Skeletal muscle tissue (tissue), 4 donors: ENCODE data around the gene PLA2G10. TPM values are rescaled to one million over a fixed set of nuclear protein-coding genes. Genes with fewer than 3 reads are reported as not detected.
"Not testable (repeated sequence)": the region's sequence is repeated elsewhere in the genome, so short reads cannot be mapped to it uniquely, and the experiment has no call there.

Source experiments
- H3K27ac ChIP-seq: one replicate; pipeline ENCODE4 v1.7.0; 2013; ENCODE audit warnings: mild to moderate bottlenecking, low read depth, low read length, inconsistent platforms
- H3K27me3 ChIP-seq, 3 donors: one replicate each; pipeline ENCODE4 v1.7.0; 2013; ENCODE audit warnings: low read length in 3 of 3; ENCODE audit not compliant: control insufficient read depth in 3 of 3, insufficient read depth in 3 of 3
- H3K36me3 ChIP-seq, 3 donors: one replicate each; pipeline ENCODE4 v1.7.0; 2013; ENCODE audit warnings: low read length in 3 of 3; ENCODE audit not compliant: control insufficient read depth in 3 of 3, insufficient read depth in 3 of 3
- H3K4me1 ChIP-seq, 3 donors: one replicate each; pipeline ENCODE4 v1.7.0; 2013; ENCODE audit warnings: low read length in 3 of 3, mild to moderate bottlenecking in 3 of 3; ENCODE audit not compliant: control insufficient read depth in 3 of 3, insufficient read depth in 3 of 3
- H3K4me3 ChIP-seq, 3 donors: one replicate each; pipeline ENCODE4 v1.7.0; 2013; ENCODE audit warnings: low read length in 3 of 3
- H3K9ac ChIP-seq, 3 donors: one replicate each; pipeline ENCODE4 v1.7.0; 2013; ENCODE audit warnings: low read length in 3 of 3, mild to moderate bottlenecking in 3 of 3, moderate library complexity in 2 of 3, low read depth in 1 of 3
- H3K9me3 ChIP-seq, 3 donors: one replicate each; pipeline ENCODE4 v1.7.0; 2013; ENCODE audit warnings: low read length in 3 of 3; ENCODE audit not compliant: control insufficient read depth in 3 of 3
- total RNA-seq: library from RNA; depleted of rRNA; stranded (reverse); fragments of >200 nt; gene quantifications from one replicate; pipeline ENCODE4 v1.2.3, GENCODE V29; 2014
- donor health status: Osteomylitis.

PLA2G10 gene
- total RNA-seq, 1 donor from 2014 or later = not detected

- H3K36me3 ChIP-seq = peaks cover 37 to 43% (median 40%) of the 10 kb centered on the region in 3 donors
- no peak overlapping the region for H3K27ac ChIP-seq
- no peaks in the 10 kb centered on the region for H3K9me3 ChIP-seq
- H3K4me3 ChIP-seq = no peak overlapping the region
- peaks cover 0 to 2% (median 2%) of the 10 kb centered on the region in 3 donors for H3K4me1 ChIP-seq
- H3K9ac ChIP-seq = no peak overlapping the region
- no peaks in the 10 kb centered on the region for H3K27me3 ChIP-seq
Measured at GRCh38 chr16:14667347-14668266, 26.5 kb downstream of the PLA2G10 start.

DNA sequence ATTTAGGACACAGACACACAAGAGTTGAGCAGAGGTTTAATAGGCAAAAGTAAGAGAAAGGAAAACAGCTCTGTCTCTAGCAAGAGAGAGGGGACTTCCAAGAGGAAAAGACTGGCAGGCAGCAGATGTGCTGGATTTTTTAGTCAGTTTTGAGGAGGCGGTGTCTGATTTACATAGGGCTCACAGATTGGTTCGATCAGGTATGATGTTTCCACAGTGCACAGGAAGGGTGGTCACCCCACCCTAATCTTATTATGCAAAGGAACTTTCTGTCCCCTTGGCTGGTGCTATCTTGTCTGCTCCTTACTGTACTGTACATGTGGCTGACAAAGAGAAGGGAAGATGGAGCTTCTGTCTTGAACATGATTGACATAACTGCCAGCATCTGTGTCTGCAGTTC lies 36.0 kb downstream of the PLA2G10 start:
- no peak overlapping the region for H3K4me3 ChIP-seq
- H3K9me3 ChIP-seq = no peaks in the 10 kb centered on the region
- H3K36me3 ChIP-seq = peaks cover 30 to 40% (median 37%) of the 10 kb centered on the region in 3 donors
- no peak overlapping the region for H3K27ac ChIP-seq
- no peak overlapping the region for H3K9ac ChIP-seq
- no peaks in the 10 kb centered on the region for H3K27me3 ChIP-seq
- H3K4me1 ChIP-seq = no peaks in the 10 kb centered on the region

GRCh38 chr16:14652726-14653125 lies 41.4 kb downstream of the PLA2G10 start:
- Histone ChIP-seq H3K4me3 (no peak overlapping the region), H3K27me3 (no peaks in the 10 kb centered on the region), H3K27ac (no peak overlapping the region), H3K4me1 (no peaks in the 10 kb centered on the region), H3K36me3 (peaks cover 42 to 44% (median 44%) of the 10 kb centered on the region in 3 donors), H3K9me3 (no peaks in the 10 kb centered on the region), H3K9ac (no peak overlapping the region)

DNA sequence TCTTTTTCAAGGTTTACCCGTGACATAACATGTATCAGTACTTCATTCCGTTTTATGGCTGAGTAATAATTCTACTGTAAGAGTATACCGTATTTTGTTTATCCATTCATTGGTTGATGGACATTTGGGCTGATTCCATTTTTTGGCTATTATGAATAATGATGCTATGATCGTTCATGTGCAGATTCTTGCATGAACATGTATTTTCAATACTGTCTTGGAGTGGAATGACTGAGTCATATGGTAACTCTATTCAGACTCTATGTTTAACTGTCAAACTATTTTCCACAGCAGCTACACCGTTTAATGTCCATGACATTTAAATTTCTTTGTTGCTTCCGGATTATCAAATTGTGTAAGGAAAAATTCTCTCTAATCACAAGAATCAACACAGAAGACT lies 43.5 kb downstream of the PLA2G10 start:
- Histone ChIP-seq H3K27ac (no peak overlapping the region), H3K9me3 (no peaks in the 10 kb centered on the region), H3K4me1 (no peaks in the 10 kb centered on the region), H3K36me3 (peaks cover 38 to 39% (median 38%) of the 10 kb centered on the region in 3 donors), H3K4me3 (no peak overlapping the region), H3K27me3 (no peaks in the 10 kb centered on the region), H3K9ac (no peak overlapping the region)

DNA sequence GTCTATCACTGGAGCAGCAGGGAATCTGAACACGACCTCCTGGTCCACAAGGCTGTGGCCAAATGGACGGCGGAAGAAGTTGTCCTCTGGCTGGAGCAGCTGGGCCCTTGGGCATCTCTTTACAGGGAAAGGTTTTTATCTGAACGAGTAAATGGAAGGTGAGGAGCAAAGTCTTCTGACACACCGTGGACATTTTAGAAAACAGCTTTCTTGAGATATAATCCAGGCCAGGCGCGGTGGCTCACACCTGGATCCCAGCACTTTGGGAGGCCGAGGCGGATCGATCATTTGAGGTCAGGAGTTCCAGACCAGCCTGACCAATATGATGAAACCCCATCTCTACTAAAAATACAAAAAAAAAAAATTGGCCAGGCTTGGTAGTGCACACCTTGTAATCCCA lies 44.3 kb downstream of the PLA2G10 start:
- Histone ChIP-seq H3K4me1 (no peaks in the 10 kb centered on the region), H3K4me3 (no peak overlapping the region), H3K36me3 (peaks cover 41 to 43% (median 41%) of the 10 kb centered on the region in 3 donors), H3K9ac (no peak overlapping the region), H3K27ac (no peak overlapping the region), H3K9me3 (no peaks in the 10 kb centered on the region), H3K27me3 (no peaks in the 10 kb centered on the region)

DNA sequence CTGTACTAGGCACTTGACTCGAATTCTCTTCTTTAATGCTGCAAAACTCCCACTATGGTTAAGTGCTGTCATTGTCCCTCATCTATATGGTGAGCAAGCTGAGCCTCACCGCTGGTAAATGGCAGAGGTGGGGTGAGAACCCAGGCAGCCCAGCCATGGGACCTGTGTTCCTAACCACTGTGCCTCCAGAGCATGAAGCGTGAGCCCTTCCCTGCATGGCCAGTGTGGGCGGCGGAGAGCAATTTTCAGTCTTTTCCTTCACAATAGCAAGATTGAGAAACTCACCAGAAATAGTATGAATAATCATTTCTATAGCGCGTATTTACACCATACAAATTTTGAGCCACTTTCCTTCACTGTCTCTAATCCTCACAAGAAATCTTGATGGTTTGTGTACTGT lies 52.2 kb downstream of the PLA2G10 start:
- Histone ChIP-seq H3K27ac (no peak overlapping the region), H3K4me1 (peaks cover 0 to 4% (median 0%) of the 10 kb centered on the region in 3 donors), H3K36me3 (peaks cover 22 to 28% (median 23%) of the 10 kb centered on the region in 3 donors), H3K9me3 (no peaks in the 10 kb centered on the region), H3K4me3 (no peak overlapping the region), H3K27me3 (no peaks in the 10 kb centered on the region), H3K9ac (no peak overlapping the region)

DNA sequence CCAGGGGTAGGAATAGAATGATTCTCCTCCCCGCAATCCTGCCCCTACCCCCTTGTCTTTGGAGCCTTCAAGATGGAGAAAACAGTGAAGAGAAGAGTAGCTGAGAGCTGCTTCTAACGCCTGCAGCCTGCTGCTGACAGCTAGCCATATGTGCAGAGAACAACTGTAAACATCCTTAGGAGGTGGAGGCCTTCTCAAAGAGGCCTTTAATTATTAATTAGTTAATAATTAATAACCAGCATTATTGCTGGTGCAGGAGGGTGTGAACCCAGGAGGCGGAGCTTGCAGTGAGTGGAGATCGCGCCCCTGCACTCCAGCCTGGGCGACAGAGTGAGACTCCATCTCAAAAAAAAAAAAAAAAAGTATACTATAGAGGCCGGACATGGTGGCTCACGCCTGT lies 52.9 kb downstream of the PLA2G10 start:
- Histone ChIP-seq H3K27me3 (no peaks in the 10 kb centered on the region), H3K4me3 (no peak overlapping the region), H3K27ac (no peak overlapping the region), H3K9ac (no peak overlapping the region), H3K36me3 (peaks cover 22 to 28% (median 23%) of the 10 kb centered on the region in 3 donors), H3K9me3 (no peaks in the 10 kb centered on the region), H3K4me1 (peaks cover 0 to 4% (median 0%) of the 10 kb centered on the region in 3 donors)

GRCh38 chr16:14640538-14640937 lies 53.6 kb downstream of the PLA2G10 start:
- Histone ChIP-seq H3K9ac (no peak overlapping the region), H3K27ac (no peak overlapping the region), H3K27me3 (no peaks in the 10 kb centered on the region), H3K4me1 (peaks cover 0 to 4% (median 0%) of the 10 kb centered on the region in 3 donors), H3K9me3 (no peaks in the 10 kb centered on the region), H3K36me3 (peaks cover 18 to 25% (median 19%) of the 10 kb centered on the region in 3 donors), H3K4me3 (no peak overlapping the region)

DNA sequence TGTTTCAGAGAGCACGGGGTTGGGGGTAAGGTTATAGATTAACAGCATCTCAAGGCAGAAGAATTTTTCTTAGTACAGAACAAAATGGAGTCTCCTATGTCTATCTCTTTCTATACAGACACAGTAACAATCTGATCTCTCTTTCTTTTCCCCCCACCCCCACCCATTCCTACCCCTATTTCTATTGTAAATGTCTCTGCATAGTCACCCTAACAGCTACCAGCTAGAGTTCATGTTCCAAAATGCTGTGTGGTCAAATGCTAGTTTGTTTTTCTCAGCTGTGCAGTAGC lies 57.2 kb downstream of the PLA2G10 start:
- H3K27me3 ChIP-seq, H3K27ac ChIP-seq, H3K4me3 ChIP-seq, H3K9ac ChIP-seq, H3K9me3 ChIP-seq, H3K36me3 ChIP-seq: not testable (repeated sequence)
- peaks cover 12 to 19% (median 16%) of the 10 kb centered on the region in 3 donors for H3K4me1 ChIP-seq

- not testable (repeated sequence) for H3K27ac ChIP-seq, H3K36me3 ChIP-seq, H3K27me3 ChIP-seq, H3K9ac ChIP-seq, H3K9me3 ChIP-seq, H3K4me3 ChIP-seq
- H3K4me1 ChIP-seq = peaks cover 13 to 19% (median 18%) of the 10 kb centered on the region in 3 donors
Measured at GRCh38 chr16:14636179-14636950, 57.7 kb downstream of the PLA2G10 start.
